Measurements from ENCODE around the gene FAM20A.

GRCh38 chr17:68595496-68595895, 5.7 kb downstream of the FAM20A start:
- TF ChIP-seq EZH2 (IDR thresholded peaks at IDR 0.05; ENCODE audit: borderline replicate concordance, low read depth, low read length): no peak
- no peak for TF ChIP-seq CTCF (IDR thresholded peaks at IDR 0.05 in 2 of 3, conservative IDR thresholded peaks at IDR 0.05 in 1 of 3; ENCODE audit: insufficient read depth in 2 of 3, low read depth in 1 of 3, low read length in 3 of 3)
- TF ChIP-seq SP1 (CRISPR knock-in tag; IDR thresholded peaks at IDR 0.05): no peak
- TF ChIP-seq JUND (IDR thresholded peaks at IDR 0.05; ENCODE audit: borderline replicate concordance, low read depth, low read length): no peak
- no peak for TF ChIP-seq JUND (tag; IDR thresholded peaks at IDR 0.05; ENCODE audit: borderline replicate concordance, low read depth, low read length)
- TF ChIP-seq BHLHE40 (IDR thresholded peaks at IDR 0.05; ENCODE audit: low read length): no peak
- TF ChIP-seq KAT7 (CRISPR knock-in tag; IDR thresholded peaks at IDR 0.05; ENCODE audit: borderline replicate concordance): no peak
- no peak for TF ChIP-seq SP2 (IDR thresholded peaks at IDR 0.05; ENCODE audit: extremely low read depth, low read depth, low read length, poor library complexity, severe bottlenecking)
- no peak for TF ChIP-seq CEBPB (tag; IDR thresholded peaks at IDR 0.05)
- no peak for TF ChIP-seq RAD21 (CRISPR knock-in tag; conservative IDR thresholded peaks at IDR 0.05 in 1 of 2, IDR thresholded peaks at IDR 0.05 in 1 of 2)
- no peak for TF ChIP-seq ZNF696 (CRISPR knock-in tag; conservative IDR thresholded peaks at IDR 0.05)
- TF ChIP-seq POLR2AphosphoS2 (IDR thresholded peaks at IDR 0.05; ENCODE audit: low read length): no peak
- no peak for TF ChIP-seq ZBTB1 (CRISPR knock-in tag; IDR thresholded peaks at IDR 0.05; ENCODE audit: borderline replicate concordance, low read depth)
- TF ChIP-seq CBFB (CRISPR knock-in tag; IDR thresholded peaks at IDR 0.05): no peak

Measured in K562 (cell line).